CD4-positive, CD25-positive, alpha-beta regulatory T cell (primary cell): Measurements from ENCODE around the gene COA1. TPM values are rescaled to one million over a fixed set of nuclear protein-coding genes. Genes with fewer than 3 reads are reported as not detected.
A peak's percentile ranks its signal among the peaks of the same experiment; 100 is the strongest.

ENCODE experiments used
- ATAC-seq, 2 donors: fragments of 150-1000 bp; cut with Tn5 transposase; one replicate each; pipeline ENCODE4 v1.10.0; 2021; ENCODE audit warnings: low read depth in 2 of 2, moderate number of reproducible peaks in 2 of 2, moderate library complexity in 1 of 2
- DNase-seq, 3 donors: peaks; one replicate each; pipeline versions ENCODE4 v3.0.0 to v3.0.0-alpha.2; 2012 to 2022; ENCODE audit warnings: mixed read lengths in 1 of 3
- H3K27ac ChIP-seq: one replicate; pipeline ENCODE4 v1.7.0; 2013; ENCODE audit warnings: mild to moderate bottlenecking, low read length; ENCODE audit not compliant: insufficient read depth, poor library complexity, severe bottlenecking
- H3K27me3 ChIP-seq: one replicate; pipeline ENCODE4 v1.7.0; 2013; ENCODE audit warnings: low read length; ENCODE audit not compliant: control insufficient read depth, insufficient read depth
- H3K36me3 ChIP-seq: one replicate; pipeline ENCODE4 v1.7.0; 2013; ENCODE audit warnings: mild to moderate bottlenecking, low read length, moderate library complexity; ENCODE audit not compliant: control insufficient read depth, insufficient read depth
- H3K4me1 ChIP-seq: 2 replicates; pipeline ENCODE4 v1.7.0; 2013; ENCODE audit warnings: mild to moderate bottlenecking, low read length; ENCODE audit not compliant: insufficient read depth, control insufficient read depth, poor library complexity, severe bottlenecking
- H3K4me3 ChIP-seq: one replicate; pipeline ENCODE4 v1.7.0; 2013; ENCODE audit warnings: low read depth, mild to moderate bottlenecking, low read length, moderate library complexity
- H3K9me3 ChIP-seq, 2 experiments: 1 replicate in 1 of 2; 2 replicates in 1 of 2; pipeline ENCODE4 v1.7.0; 2013; ENCODE audit warnings: low read length in 2 of 2, mild to moderate bottlenecking in 1 of 2, moderate library complexity in 1 of 2; ENCODE audit not compliant: control insufficient read depth in 2 of 2
- H3K27ac Mint-ChIP-seq, 3 donors: one replicate each; pipeline ENCODE4 v1.8.0; 2020 to 2022; ENCODE audit warnings: mild to moderate bottlenecking in 3 of 3, mixed read lengths in 3 of 3, moderate library complexity in 2 of 3
- H3K27me3 Mint-ChIP-seq: one replicate; pipeline ENCODE4 v1.8.0; 2022; ENCODE audit warnings: mild to moderate bottlenecking, mixed read lengths
- H3K36me3 Mint-ChIP-seq: one replicate; pipeline ENCODE4 v1.8.0; 2020; ENCODE audit warnings: mixed read lengths
- H3K4me1 Mint-ChIP-seq, 4 donors: one replicate each; pipeline ENCODE4 v1.8.0; 2020 to 2022; ENCODE audit warnings: mixed read lengths in 4 of 4, mild to moderate bottlenecking in 1 of 4
- H3K4me3 Mint-ChIP-seq, 4 donors: one replicate each; pipeline ENCODE4 v1.8.0; 2020 to 2022; ENCODE audit warnings: mild to moderate bottlenecking in 4 of 4, mixed read lengths in 4 of 4, moderate library complexity in 3 of 4
- H3K9me3 Mint-ChIP-seq, 7 donors: one replicate each; pipeline ENCODE4 v1.8.0; 2020 to 2022; ENCODE audit warnings: mixed read lengths in 7 of 7, mild to moderate bottlenecking in 3 of 7, moderate library complexity in 2 of 7
- polyA plus RNA-seq, 4 donors: library from polyadenylated mRNA; unstranded; fragments of 300-500 nt; fragmentation: Illumina TruSeq; gene quantifications; one replicate each; pipeline ENCODE4 v1.2.3, GENCODE V29; 2021
- total RNA-seq: library from RNA; stranded (reverse); gene quantifications from one replicate; pipeline ENCODE4 v1.2.3, GENCODE V29; 2022

COA1 gene
- total and polyA plus RNA-seq, 5 donors from 2014 or later, result 41.3 to 65.8 (median 48.6) TPM

DNA sequence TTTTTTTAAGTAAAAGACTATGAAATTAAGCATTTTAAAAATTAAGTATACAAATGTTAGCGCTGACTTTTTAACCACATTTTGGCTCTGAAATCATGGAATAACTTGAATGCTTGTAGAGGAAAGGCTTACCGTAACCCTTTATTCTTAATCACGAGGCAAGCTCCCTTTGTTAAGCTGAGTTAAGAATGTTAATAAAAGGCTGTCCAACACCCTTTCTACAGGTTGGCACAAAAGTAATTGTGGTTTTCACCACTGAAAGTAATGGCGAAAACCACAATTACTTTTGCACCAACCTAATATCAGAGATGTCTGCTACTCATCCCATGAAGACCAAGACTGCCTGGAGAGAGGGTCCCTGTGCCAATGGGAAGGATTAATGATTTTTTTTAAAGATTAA lies 75.9 kb downstream of the COA1 start:
- DNase-seq, result no peak
- Mint-ChIP-seq H3K4me3 (no peak overlapping the region), H3K4me1 (peaks cover 29 to 75% (median 53%) of the 10 kb centered on the region in 4 donors), H3K36me3 (peaks cover 15% of the 10 kb centered on the region), H3K27ac (peak overlapping the region in 2 of 3 donors; percentile 4 to 45), H3K9me3 (no peaks in the 10 kb centered on the region), H3K27me3 (no peaks in the 10 kb centered on the region)
- ATAC-seq, result no peak
- Histone ChIP-seq H3K4me3 (no peak overlapping the region), H3K4me1 (peaks cover 61% of the 10 kb centered on the region), H3K27ac (no peak overlapping the region), H3K9me3 (no peaks in the 10 kb centered on the region), H3K27me3 (no peaks in the 10 kb centered on the region), H3K36me3 (no peaks in the 10 kb centered on the region)

DNA sequence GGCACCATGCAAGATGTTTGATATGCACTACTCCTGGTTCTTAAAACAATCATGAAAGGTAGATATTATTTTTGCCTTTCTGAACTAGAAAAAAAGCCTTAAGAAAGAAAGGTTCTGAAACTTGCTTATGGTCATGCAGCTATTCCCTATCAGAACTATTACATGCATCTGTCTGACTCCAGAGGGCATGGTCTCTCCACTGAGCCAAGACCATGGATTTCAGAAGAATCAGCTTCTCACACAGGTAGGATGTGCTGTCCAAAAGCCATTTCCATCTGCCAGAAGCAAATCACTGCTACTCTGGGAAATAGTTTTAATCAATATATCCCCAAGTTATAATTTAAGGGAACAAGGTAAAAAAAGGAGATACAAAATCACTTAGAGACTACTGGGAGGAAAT lies 77.0 kb downstream of the COA1 start:
- Histone ChIP-seq H3K4me1 (peaks cover 68% of the 10 kb centered on the region), H3K27ac (peak overlapping the region; percentile 78), H3K36me3 (no peaks in the 10 kb centered on the region), H3K4me3 (no peak overlapping the region), H3K27me3 (no peaks in the 10 kb centered on the region), H3K9me3 (no peaks in the 10 kb centered on the region)
- peak overlapping the region; percentile 92 to 99 (median 95) for H3K27ac Mint-ChIP-seq
- no peak for ATAC-seq
- H3K27me3 Mint-ChIP-seq, result no peaks in the 10 kb centered on the region
- H3K4me3 Mint-ChIP-seq, result peak overlapping the region; percentile 42 to 76 (median 54)
- H3K4me1 Mint-ChIP-seq, result peaks cover 23 to 80% (median 56%) of the 10 kb centered on the region in 4 donors
- peaks cover 10% of the 10 kb centered on the region for H3K36me3 Mint-ChIP-seq
- no peak for DNase-seq
- H3K9me3 Mint-ChIP-seq, result no peaks in the 10 kb centered on the region

DNA sequence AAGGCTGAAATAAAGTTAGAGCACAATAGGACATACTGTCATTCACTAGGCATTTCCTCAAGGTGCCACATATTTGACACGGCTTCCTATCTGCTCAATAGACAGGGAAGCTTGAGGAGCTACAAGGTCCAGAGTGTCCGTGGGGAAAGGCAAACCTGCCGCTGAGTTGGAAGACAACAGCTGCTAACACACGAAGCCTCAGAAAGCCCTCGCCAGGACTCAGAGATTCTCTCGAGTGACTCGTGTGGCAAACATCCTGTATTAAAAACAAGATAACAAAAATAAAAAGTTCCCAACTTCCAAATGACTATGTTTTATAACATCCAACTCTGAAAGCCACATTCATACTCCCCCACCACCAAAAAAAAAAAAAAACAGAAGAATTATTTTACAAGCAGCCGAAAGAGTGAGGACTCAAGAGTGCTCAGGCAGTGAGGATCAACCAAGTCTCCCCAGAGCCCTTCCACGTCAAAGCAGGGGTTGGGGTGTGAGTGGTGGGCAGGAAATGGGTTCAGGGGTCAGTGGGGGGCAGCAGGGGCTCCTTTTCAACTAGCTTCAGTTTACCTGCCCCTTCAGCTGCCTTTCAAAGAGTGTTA lies 78.8 kb downstream of the COA1 start:
- Histone ChIP-seq H3K27ac (peak overlapping the region; percentile 78), H3K9me3 (no peaks in the 10 kb centered on the region), H3K27me3 (no peaks in the 10 kb centered on the region), H3K36me3 (peaks cover 8% of the 10 kb centered on the region), H3K4me3 (peak overlapping the region; percentile 86), H3K4me1 (peaks cover 86% of the 10 kb centered on the region)
- Mint-ChIP-seq H3K36me3 (peaks cover 16% of the 10 kb centered on the region), H3K27ac (peak overlapping the region; percentile 92 to 99 (median 95)), H3K4me3 (peak overlapping the region; percentile 76 to 89 (median 83)), H3K9me3 (no peaks in the 10 kb centered on the region), H3K4me1 (peaks cover 19 to 92% (median 69%) of the 10 kb centered on the region in 4 donors), H3K27me3 (no peaks in the 10 kb centered on the region)
- peak in 2 of 3 donors; percentile 24 to 26 for DNase-seq
- no peak for ATAC-seq

DNA sequence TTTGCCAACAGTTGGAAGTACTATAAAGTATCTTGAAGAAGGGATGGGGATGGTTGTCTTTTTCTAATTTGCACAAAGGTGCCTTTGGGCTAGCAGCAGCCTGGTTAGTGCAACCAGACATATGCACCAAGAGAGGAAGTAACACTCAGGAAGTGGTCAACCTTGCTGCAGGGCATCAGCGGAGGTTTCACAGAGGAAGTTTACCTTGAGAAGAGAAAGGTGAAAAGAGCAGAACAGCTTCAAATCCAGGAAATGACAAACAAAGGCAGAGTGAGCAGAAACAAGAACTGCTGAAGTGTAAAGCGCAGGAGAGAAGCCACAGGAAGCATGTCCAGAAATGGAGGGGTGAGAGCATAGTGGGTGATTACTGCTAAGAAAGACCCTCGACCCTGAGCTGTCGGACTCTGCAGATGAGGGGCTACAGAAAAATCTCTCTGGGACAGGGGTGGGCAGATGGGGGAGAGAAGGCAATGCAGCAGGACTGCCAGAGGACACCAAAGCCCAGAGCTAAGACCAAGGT lies 79.5 kb downstream of the COA1 start:
- Mint-ChIP-seq H3K27me3 (no peaks in the 10 kb centered on the region), H3K27ac (peak overlapping the region; percentile 92 to 99 (median 95)), H3K9me3 (no peaks in the 10 kb centered on the region), H3K36me3 (peaks cover 19% of the 10 kb centered on the region), H3K4me3 (peak overlapping the region; percentile 76 to 89 (median 83)), H3K4me1 (peaks cover 19 to 98% (median 73%) of the 10 kb centered on the region in 4 donors)
- H3K4me3 ChIP-seq, result peak overlapping the region; percentile 86
- no peaks in the 10 kb centered on the region for H3K27me3 ChIP-seq
- H3K9me3 ChIP-seq, result no peaks in the 10 kb centered on the region
- DNase-seq (peak; percentile 50 to 94 (median 84)), ATAC-seq (peak; percentile 89 to 90)
- H3K4me1 ChIP-seq, result peaks cover 88% of the 10 kb centered on the region
- peak overlapping the region; percentile 78 for H3K27ac ChIP-seq
- H3K36me3 ChIP-seq, result peaks cover 14% of the 10 kb centered on the region

DNA sequence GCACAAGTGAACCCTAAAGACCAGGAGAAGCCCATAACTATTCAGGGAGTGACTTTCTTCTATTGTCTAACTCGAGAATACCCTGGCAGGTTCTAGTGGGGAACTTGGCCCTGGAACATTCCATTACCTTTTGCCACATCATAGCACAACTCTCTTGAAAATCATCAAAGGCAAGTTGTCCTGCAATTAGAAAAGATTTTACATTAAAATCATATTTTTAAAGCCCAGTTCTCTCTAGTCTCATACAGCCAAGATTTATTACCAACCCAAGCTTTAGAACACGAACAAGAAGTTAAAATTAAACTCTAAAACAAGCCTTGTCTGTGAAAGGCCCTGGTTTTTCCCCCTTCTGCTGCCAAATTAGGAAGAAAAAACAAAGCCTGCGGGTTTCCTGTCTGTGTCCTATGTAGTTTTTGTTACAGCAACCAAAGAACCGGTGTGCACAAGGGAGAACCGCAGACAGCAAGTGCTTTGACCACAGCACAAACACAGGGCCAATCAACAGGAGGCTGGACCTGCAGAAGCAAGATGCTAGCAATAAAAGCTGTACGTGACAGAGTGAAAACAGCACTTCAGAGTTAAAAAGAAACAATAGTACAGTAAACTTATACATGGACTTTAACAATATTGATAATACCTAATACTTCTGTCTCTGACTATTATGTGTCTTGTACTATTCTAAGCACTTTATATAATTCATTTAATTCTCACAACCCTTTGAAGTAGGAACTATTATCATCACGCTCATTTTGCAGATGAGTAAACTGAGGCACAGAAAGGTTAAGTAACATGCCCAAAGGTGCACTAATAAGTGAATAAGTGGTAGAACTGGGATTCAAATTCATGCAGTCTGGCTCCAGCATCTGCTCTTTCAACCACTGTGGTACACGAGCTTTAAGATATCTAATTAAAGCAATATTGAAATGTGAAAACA lies 80.6 kb downstream of the COA1 start:
- peak overlapping the region; percentile 86 for H3K4me3 ChIP-seq
- Mint-ChIP-seq H3K27ac (peak overlapping the region; percentile 92 to 99 (median 95)), H3K36me3 (peaks cover 26% of the 10 kb centered on the region), H3K9me3 (no peaks in the 10 kb centered on the region), H3K4me1 (peaks cover 11 to 98% (median 72%) of the 10 kb centered on the region in 4 donors), H3K27me3 (no peaks in the 10 kb centered on the region), H3K4me3 (peak overlapping the region; percentile 76 to 89 (median 83))
- DNase-seq (peak; percentile 62 to 74 (median 62)), ATAC-seq (peak; percentile 23)
- peak overlapping the region; percentile 78 for H3K27ac ChIP-seq
- H3K4me1 ChIP-seq, result peaks cover 82% of the 10 kb centered on the region
- peaks cover 21% of the 10 kb centered on the region for H3K36me3 ChIP-seq
- H3K27me3 ChIP-seq, result no peaks in the 10 kb centered on the region
- H3K9me3 ChIP-seq, result no peaks in the 10 kb centered on the region

DNA sequence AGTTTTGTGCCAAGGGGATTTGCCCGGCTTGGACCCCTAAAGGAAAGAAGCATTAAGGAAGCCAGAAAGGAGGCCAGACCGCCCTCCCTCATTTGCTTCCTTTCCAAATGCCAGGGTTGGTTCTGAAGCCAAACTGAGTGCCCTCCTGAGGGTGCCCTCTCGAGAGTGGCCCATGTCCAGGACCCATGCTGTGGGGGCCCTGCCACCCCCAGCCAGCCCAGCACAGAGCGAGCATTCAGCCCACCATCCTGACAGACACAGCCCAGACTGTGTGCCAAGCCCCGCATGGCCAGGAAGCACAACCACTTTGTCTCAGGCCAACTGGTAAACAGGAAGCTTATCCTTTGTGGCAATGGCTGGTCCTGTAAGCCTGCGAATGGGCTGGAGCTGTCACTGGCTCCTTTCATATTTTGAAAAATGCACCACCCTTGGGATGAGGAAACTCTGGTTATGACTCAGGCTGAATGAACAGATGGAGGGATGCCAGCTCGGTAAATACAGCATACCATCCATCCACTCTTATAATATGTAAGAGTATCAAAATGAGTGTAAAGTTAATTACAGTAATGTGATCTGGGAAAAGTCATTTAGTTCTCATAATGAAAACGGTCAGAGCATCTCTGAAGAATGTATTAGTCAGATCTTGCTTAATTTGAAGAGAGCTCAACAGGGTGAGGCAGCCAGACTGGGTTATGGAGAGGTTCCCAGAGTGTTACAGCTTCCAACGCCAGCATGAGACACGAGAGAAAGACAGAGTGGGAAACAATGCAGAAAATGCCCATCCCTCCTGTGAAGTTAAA lies 81.5 kb downstream of the COA1 start:
- H3K4me1 ChIP-seq, result peaks cover 74% of the 10 kb centered on the region
- no peak for ATAC-seq
- peak overlapping the region; percentile 78 for H3K27ac ChIP-seq
- Mint-ChIP-seq H3K36me3 (peaks cover 32% of the 10 kb centered on the region), H3K9me3 (no peaks in the 10 kb centered on the region), H3K4me1 (peaks cover 11 to 95% (median 74%) of the 10 kb centered on the region in 4 donors), H3K27ac (peak overlapping the region; percentile 92 to 99 (median 95)), H3K4me3 (peak overlapping the region; percentile 76 to 89 (median 83)), H3K27me3 (no peaks in the 10 kb centered on the region)
- H3K27me3 ChIP-seq, result no peaks in the 10 kb centered on the region
- H3K36me3 ChIP-seq, result peaks cover 29% of the 10 kb centered on the region
- no peaks in the 10 kb centered on the region for H3K9me3 ChIP-seq
- peak in 1 of 3 donors; percentile 31 for DNase-seq
- H3K4me3 ChIP-seq, result peak overlapping the region; percentile 86

DNA sequence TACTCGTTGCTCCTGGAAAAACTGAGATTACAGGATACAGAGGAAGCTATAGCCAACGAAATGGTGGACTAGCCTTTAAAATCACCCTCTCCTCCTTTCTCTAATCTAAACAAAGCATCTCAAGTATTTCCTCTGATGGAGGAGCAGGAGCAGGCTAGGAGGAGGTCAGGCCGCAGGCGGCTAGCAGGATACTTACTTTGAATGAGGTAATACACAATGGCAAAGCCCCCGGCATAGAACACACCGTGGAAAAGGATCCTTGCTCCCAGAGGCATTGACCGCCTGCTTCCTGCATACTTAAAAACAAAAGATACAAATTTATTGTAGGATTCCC lies 82.0 kb downstream of the COA1 start:
- ATAC-seq (no peak), DNase-seq (no peak)
- peak overlapping the region; percentile 78 for H3K27ac ChIP-seq
- H3K36me3 Mint-ChIP-seq, result peaks cover 35% of the 10 kb centered on the region
- peak overlapping the region; percentile 92 to 99 (median 95) for H3K27ac Mint-ChIP-seq
- peak overlapping the region; percentile 23 to 85 (median 78) for H3K4me3 Mint-ChIP-seq
- peak overlapping the region; percentile 31 for H3K4me3 ChIP-seq
- H3K9me3 Mint-ChIP-seq, result no peaks in the 10 kb centered on the region
- no peaks in the 10 kb centered on the region for H3K9me3 ChIP-seq
- H3K27me3 ChIP-seq, result no peaks in the 10 kb centered on the region
- peaks cover 70% of the 10 kb centered on the region for H3K4me1 ChIP-seq
- H3K27me3 Mint-ChIP-seq, result no peaks in the 10 kb centered on the region
- peaks cover 32% of the 10 kb centered on the region for H3K36me3 ChIP-seq
- H3K4me1 Mint-ChIP-seq, result peaks cover 16 to 95% (median 76%) of the 10 kb centered on the region in 4 donors
